Upper lobe of left lung (tissue), 4 donors: ENCODE results near the gene SCP2.

Experiments used
- POLR2A ChIP-seq, 4 donors: fragments of 450-650 bp; IDR thresholded peaks; one replicate each; pipeline ENCODE4 v1.5.1; 2016 to 2017; ENCODE audit warnings: antibody characterized with exemption in 4 of 4, mild to moderate bottlenecking in 2 of 4
- TF ChIP-seq, protein P1 (sequence below), 6 experiments: fragments of 450-650 bp in 4 of 6; fragments of 200-600 bp in 2 of 6; sonication (generic) in 2 of 6; IDR thresholded peaks; one replicate each; pipeline ENCODE4 v1.5.1; 2016 to 2019; ENCODE audit warnings: antibody characterized with exemption in 6 of 6

DNA sequence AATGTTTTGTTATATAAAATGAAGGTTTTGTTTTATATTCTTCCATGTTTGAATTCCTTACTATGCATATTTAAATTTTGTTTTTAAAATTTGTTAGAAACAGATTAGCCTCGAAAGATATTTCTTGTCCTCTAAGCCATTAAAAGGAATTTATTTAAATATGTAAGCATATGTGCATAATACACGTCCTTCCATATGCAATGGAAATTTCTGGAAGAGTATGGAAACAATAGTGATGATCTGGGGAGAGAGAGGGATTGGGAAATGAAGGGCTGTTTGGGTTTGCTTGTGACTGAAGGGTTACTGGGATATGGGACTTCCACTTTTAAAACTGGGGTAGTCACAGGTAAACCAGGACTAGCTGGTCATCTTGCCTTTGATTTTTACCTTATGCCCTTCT lies 26.7 kb upstream of the SCP2 start:
- TF ChIP-seq, protein P1, sequence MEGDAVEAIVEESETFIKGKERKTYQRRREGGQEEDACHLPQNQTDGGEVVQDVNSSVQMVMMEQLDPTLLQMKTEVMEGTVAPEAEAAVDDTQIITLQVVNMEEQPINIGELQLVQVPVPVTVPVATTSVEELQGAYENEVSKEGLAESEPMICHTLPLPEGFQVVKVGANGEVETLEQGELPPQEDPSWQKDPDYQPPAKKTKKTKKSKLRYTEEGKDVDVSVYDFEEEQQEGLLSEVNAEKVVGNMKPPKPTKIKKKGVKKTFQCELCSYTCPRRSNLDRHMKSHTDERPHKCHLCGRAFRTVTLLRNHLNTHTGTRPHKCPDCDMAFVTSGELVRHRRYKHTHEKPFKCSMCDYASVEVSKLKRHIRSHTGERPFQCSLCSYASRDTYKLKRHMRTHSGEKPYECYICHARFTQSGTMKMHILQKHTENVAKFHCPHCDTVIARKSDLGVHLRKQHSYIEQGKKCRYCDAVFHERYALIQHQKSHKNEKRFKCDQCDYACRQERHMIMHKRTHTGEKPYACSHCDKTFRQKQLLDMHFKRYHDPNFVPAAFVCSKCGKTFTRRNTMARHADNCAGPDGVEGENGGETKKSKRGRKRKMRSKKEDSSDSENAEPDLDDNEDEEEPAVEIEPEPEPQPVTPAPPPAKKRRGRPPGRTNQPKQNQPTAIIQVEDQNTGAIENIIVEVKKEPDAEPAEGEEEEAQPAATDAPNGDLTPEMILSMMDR (IDR thresholded peaks at IDR 0.05), result no peak
- TF ChIP-seq POLR2A (IDR thresholded peaks at IDR 0.05), result no peak
